ENCODE results near the gene IGSF1. TPM values are rescaled to one million over a fixed set of nuclear protein-coding genes. Genes with fewer than 3 reads are reported as not detected.
"Not testable (repeated sequence)": the region's sequence is repeated elsewhere in the genome, so short reads cannot be mapped to it uniquely, and the experiment has no call there.

The IGSF1 gene
- total RNA-seq, 1 experiment from 2014 or later, result 0.48 TPM

DNA sequence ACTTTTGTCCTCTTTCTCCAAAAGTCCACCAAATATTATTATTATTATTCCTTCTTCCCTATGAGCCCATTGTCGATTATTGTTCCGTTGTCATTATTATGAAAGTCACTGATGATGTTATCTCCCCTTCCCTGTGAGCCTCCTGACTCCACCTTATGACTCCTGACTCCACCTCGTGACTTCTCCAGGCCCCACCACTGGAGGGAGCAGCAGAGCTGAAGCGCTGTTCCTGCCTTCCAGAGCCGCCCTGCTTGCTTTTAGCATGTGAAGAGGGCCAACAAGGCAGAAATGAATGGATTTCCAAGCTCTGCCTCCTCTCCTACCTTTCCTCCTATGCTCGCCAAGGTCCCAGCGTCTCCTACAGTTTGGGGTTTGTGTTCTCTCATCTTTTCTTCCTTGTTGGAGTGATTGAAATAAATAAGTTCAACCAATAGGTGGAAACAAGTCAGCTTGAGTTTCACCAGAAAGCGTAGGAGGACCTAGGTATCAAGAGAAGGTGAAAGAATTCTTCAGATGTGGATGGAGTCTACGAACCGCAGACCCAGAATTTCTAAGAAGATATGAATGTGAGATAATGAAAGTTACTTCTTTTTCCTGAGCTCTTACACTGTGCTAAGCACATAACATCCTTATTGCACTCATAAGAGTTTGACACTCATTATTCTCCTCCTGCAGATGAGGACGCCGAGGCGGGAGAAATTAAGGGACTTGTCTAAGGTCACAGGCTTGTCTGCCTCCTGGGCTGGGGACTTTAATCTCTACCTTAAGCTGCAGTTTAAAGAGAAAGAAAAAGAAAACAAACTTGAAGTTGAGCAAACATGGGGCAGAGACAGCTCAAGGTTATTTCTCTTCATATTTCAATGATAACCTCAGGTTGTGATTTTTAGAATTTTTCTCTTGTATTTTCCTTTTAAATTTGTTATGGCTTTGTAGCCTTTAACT is 26.1 kb downstream of the IGSF1 start:
- Histone ChIP-seq H2AFZ (no peak overlapping the region), H3K4me2 (no peak overlapping the region), H3K79me2 (ENCODE audit: low read depth) (no peaks in the 10 kb centered on the region), H3K4me1 (replicated peaks; ENCODE audit: insufficient read depth) (no peaks in the 10 kb centered on the region), H3K4me3 (no peak overlapping the region), H3K9me3 (ENCODE audit: insufficient read depth, low read depth) (no peaks in the 10 kb centered on the region), H3K9me2 (ENCODE audit: insufficient read depth) (no peaks in the 10 kb centered on the region), H3F3A (ENCODE audit: insufficient read depth, low read depth) (no peaks in the 10 kb centered on the region), H3K27ac (no peak overlapping the region), H3K27me3 (ENCODE audit: insufficient read depth, low read depth) (no peaks in the 10 kb centered on the region), H4K20me1 (ENCODE audit: insufficient read depth) (no peaks in the 10 kb centered on the region), H3K36me3 (ENCODE audit: low read depth) (no peaks in the 10 kb centered on the region)
- ChIA-PET CTCF (interaction anchor here (0.7 kb wide), 2 partner anchors 359 to 1460 kb away, joined by 3 to 4 read pairs; no protein-coding TSS in a partner anchor), POLR2A (ENCODE audit: unreplicated experiment) (no interaction called here)
- TF ChIP-seq, protein P1, sequence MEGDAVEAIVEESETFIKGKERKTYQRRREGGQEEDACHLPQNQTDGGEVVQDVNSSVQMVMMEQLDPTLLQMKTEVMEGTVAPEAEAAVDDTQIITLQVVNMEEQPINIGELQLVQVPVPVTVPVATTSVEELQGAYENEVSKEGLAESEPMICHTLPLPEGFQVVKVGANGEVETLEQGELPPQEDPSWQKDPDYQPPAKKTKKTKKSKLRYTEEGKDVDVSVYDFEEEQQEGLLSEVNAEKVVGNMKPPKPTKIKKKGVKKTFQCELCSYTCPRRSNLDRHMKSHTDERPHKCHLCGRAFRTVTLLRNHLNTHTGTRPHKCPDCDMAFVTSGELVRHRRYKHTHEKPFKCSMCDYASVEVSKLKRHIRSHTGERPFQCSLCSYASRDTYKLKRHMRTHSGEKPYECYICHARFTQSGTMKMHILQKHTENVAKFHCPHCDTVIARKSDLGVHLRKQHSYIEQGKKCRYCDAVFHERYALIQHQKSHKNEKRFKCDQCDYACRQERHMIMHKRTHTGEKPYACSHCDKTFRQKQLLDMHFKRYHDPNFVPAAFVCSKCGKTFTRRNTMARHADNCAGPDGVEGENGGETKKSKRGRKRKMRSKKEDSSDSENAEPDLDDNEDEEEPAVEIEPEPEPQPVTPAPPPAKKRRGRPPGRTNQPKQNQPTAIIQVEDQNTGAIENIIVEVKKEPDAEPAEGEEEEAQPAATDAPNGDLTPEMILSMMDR (conservative IDR thresholded peaks at IDR 0.05), result peak; percentile 79
- no peak for TF ChIP-seq EZH2 (IDR thresholded peaks at IDR 0.05; ENCODE audit: low read depth)
- BruUV-seq (replicated peaks), result no TSS peak
- DNase-seq, result peak in 1 of 2 experiments; percentile 45
- intact Hi-C loops (cut with micrococcal nuclease; ENCODE audit: unreplicated experiment), result loop anchor here (2.0 kb wide), 1 partner anchor 370 kb away; no protein-coding TSS in a partner anchor

DNA sequence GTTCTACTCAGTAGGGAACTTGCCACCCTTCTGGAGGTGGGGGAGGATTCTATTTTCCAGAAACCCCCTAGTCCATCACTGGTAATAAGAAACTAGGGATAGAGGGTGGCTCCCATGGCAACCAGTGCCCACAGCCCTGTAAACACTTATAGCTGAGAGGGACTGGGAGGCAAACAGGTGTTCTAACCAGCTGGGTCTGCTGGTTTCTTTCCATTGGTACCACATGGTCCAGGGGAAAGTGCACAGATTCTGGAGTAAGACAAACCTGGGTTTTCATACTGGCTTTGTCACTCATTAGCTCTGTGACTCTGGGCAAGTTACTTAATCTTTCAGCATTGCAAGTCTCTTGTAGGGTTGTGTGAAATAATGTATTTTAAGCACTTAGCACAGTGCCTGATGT is 26.9 kb downstream of the IGSF1 start:
- Histone ChIP-seq H3K9me2 (ENCODE audit: insufficient read depth) (no peaks in the 10 kb centered on the region), H3K4me2 (no peak overlapping the region), H3K79me2 (ENCODE audit: low read depth) (no peaks in the 10 kb centered on the region), H3K27ac (no peak overlapping the region), H3K4me1 (replicated peaks; ENCODE audit: insufficient read depth) (no peaks in the 10 kb centered on the region), H3K4me3 (no peak overlapping the region), H3F3A (ENCODE audit: insufficient read depth, low read depth) (no peaks in the 10 kb centered on the region), H4K20me1 (ENCODE audit: insufficient read depth) (no peaks in the 10 kb centered on the region), H2AFZ (no peak overlapping the region), H3K27me3 (ENCODE audit: insufficient read depth, low read depth) (no peaks in the 10 kb centered on the region), H3K9me3 (ENCODE audit: insufficient read depth, low read depth) (no peaks in the 10 kb centered on the region), H3K36me3 (ENCODE audit: low read depth) (no peaks in the 10 kb centered on the region)
- BruUV-seq (replicated peaks), result no TSS peak
- no peak for TF ChIP-seq EZH2 (IDR thresholded peaks at IDR 0.05; ENCODE audit: low read depth)
- intact Hi-C loops (cut with micrococcal nuclease; ENCODE audit: unreplicated experiment), result loop anchor here (2.0 kb wide), 1 partner anchor 371 kb away; no protein-coding TSS in a partner anchor
- ChIA-PET CTCF (interaction anchor here (0.7 kb wide), 1 partner anchor 360 kb away, joined by 3 read pairs; no protein-coding TSS in a partner anchor), POLR2A (ENCODE audit: unreplicated experiment) (no interaction called here)
- no peak for DNase-seq

DNA sequence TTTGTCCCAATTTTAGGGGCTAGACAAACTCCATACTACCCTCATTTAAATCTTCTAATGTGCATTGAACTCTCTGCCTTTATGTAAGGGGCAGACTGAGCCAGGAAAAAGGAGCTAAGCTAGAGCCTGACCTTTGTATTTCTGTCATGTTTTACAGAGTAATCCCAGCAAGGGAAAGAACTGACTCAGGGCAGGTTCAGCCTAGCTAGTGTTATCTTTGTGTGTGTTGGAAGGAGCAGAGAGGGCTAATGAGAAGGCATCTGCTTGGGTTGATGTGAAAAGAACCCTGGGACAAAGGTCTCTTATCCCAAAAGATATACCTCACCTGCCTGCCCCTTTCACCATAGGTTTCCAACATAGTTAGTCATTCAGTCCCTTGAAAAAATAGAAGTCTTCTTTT is 31.7 kb downstream of the IGSF1 start:
- Histone ChIP-seq H3K36me3 (ENCODE audit: low read depth) (no peaks in the 10 kb centered on the region), H3K4me1 (replicated peaks; ENCODE audit: insufficient read depth) (no peaks in the 10 kb centered on the region), H2AFZ (no peak overlapping the region), H3K27me3 (ENCODE audit: insufficient read depth, low read depth) (no peaks in the 10 kb centered on the region), H3K9me3 (ENCODE audit: insufficient read depth, low read depth) (no peaks in the 10 kb centered on the region), H3K9me2 (ENCODE audit: insufficient read depth) (no peaks in the 10 kb centered on the region), H3F3A (ENCODE audit: insufficient read depth, low read depth) (no peaks in the 10 kb centered on the region), H3K79me2 (ENCODE audit: low read depth) (no peaks in the 10 kb centered on the region), H3K4me3 (no peak overlapping the region), H4K20me1 (ENCODE audit: insufficient read depth) (no peaks in the 10 kb centered on the region), H3K4me2 (no peak overlapping the region), H3K27ac (no peak overlapping the region)
- intact Hi-C loops (cut with micrococcal nuclease; ENCODE audit: unreplicated experiment), result no loop called here
- no peak for DNase-seq
- CTCF ChIA-PET, result no interaction called here
- POLR2A ChIA-PET (ENCODE audit: unreplicated experiment), result no interaction called here
- TF ChIP-seq EZH2 (IDR thresholded peaks at IDR 0.05; ENCODE audit: low read depth), result no peak
- TF ChIP-seq, protein P1 (conservative IDR thresholded peaks at IDR 0.05), result no peak
- no TSS peak for BruUV-seq (replicated peaks)

DNA sequence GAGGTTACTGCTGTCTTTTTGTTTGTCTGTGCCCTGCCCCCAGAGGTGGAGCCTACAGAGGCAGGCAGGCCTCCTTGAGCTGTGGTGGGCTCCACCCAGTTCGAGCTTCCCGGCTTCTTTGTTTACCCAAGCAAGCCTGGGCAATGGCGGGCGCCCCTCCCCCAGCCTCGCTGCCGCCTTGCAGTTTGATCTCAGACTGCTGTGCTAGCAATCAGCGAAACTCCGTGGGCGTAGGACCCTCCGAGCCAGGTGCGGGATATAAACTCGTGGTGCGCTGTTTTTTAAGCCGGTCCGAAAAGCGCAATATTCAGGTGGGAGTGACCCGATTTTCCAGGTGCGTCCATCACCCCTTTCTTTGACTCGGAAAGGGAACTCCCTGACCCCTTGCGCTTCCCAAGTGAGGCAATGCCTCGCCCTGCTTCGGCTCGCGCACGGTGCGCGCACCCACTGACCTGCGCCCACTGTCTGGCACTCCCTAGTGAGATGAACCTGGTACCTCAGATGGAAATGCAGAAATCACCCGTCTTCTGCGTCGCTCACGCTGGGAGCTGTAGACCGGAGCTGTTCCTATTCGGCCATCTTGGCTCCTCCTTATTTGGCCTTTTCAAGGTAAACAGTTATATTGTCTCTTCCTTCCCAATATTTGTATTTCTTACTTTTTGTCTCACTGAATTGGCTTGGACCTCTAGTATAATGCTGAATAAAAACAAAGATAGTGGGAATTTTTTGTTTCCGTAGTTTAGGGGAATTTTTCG is 37.9 kb downstream of the IGSF1 start:
- H3K79me2 ChIP-seq (ENCODE audit: low read depth); H2AFZ ChIP-seq; H4K20me1 ChIP-seq (ENCODE audit: insufficient read depth); H3K36me3 ChIP-seq (ENCODE audit: low read depth); CTCF ChIA-PET; H3K27me3 ChIP-seq (ENCODE audit: insufficient read depth, low read depth); H3K9me2 ChIP-seq (ENCODE audit: insufficient read depth); H3F3A ChIP-seq (ENCODE audit: insufficient read depth, low read depth); H3K9me3 ChIP-seq (ENCODE audit: insufficient read depth, low read depth); H3K4me1 ChIP-seq (replicated peaks; ENCODE audit: insufficient read depth); H3K4me3 ChIP-seq; intact Hi-C loops (cut with micrococcal nuclease; ENCODE audit: unreplicated experiment); H3K4me2 ChIP-seq; DNase-seq; BruUV-seq (replicated peaks); POLR2A ChIA-PET (ENCODE audit: unreplicated experiment); H3K27ac ChIP-seq: not testable (repeated sequence)

Measured in PC-9 (cell line).